ENCODE measurements around the gene FRMPD2.

DNA sequence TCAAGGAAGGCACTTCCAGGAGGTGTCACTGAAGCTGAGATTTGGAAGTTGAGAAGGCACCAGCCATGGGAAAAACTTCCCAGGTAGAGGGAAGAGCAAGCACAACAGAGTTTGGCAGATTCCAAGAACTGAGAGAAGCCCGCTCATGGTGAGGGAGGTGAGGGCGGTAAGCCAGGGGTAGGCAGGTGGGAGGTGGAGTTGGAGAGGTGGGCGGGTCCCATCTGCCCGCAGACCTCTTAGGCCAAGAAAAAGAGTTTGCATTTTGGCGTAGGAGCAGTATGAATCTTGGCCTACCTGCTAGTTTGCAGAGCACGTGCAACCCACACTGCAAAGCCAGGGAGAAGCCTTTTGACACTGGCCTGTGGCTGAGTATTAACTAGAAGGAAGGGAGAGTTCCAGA, 18.8 kb downstream of the FRMPD2 start:
- TF ChIP-seq GATA2 (IDR thresholded peaks at IDR 0.05; ENCODE audit: low read depth, low read length) = no peak
- no peak for TF ChIP-seq GATA3 (IDR thresholded peaks at IDR 0.05; ENCODE audit: low read depth, low read length)
